GM23248 (cell line): ENCODE data around the gene CRIP1.

Experiments
- EZH2 ChIP-seq: fragments of 200-600 bp; sonication (generic); IDR thresholded peaks from 2 replicates; pipeline ENCODE4 v1.6.1; 2018; ENCODE audit warnings: antibody characterized with exemption, mild to moderate bottlenecking; ENCODE audit not compliant: insufficient read depth, poor library complexity, severe bottlenecking
- EZH2phosphoT487 ChIP-seq: fragments of 200-600 bp; sonication (generic); IDR thresholded peaks from 2 replicates; pipeline ENCODE4 v1.6.1; 2018; ENCODE audit warnings: antibody characterized with exemption, moderate library complexity, mild to moderate bottlenecking, low read depth; ENCODE audit not compliant: insufficient read depth

GRCh38 chr14:105529319-105529568, 42.6 kb downstream of the CRIP1 start:
- TF ChIP-seq EZH2phosphoT487 (no peak), EZH2 (no peak)
